Measurements from ENCODE around the gene KCNQ1. TPM values are rescaled to one million over a fixed set of nuclear protein-coding genes. Genes with fewer than 3 reads are reported as not detected.

The KCNQ1 gene
- total and polyA plus RNA-seq, 9 of the 15 experiments (the other 6 are each of a cell fraction or from before 2014, with no cell fraction given) = 0.44 TPM; not detected in 8

DNA sequence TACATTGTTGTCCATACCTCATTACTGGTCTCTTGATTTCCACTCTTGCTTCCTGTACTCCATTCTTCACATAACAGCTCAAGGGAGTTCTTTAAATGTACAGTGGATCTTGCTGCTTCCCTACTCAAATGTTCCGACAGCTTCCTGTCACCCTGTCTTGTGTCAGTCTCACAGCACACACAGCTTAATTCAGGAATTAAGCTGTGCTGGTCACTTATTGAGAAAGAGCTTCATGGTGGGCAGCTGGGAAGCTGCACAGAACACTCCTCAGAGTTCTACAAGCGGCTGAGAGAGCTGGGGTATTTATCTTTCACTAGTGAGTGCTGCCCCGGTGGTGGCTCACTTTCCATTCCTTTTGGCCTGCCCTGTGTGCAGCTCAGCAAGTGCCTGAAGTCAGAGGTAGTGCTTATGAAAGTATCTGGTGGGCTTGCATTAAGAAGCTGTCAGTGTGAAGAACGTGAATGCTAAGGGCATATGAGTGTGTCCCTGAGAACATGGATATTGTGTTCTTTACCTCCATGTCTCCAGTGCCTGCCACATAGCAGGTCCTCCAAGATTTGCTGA lies 206.3 kb downstream of the KCNQ1 start:
- FAIRE-seq = no peak
- Histone ChIP-seq H3K4me3 (no peak overlapping the region), H4K20me1 (replicated peaks; ENCODE audit: control insufficient read depth, insufficient read depth, low read length) (no peaks in the 10 kb centered on the region), H3K4me1 (replicated peaks in 1 of 2; ENCODE audit: control insufficient read depth in 2 of 2, insufficient read depth in 2 of 2, low read length in 2 of 2) (no peaks in the 10 kb centered on the region), H3K9ac (ENCODE audit: insufficient read depth in 1 of 2, low read depth in 2 of 2, low read length in 2 of 2) (no peak overlapping the region), H3K9me1 (ENCODE audit: control insufficient read depth, insufficient read depth, low read length) (no peaks in the 10 kb centered on the region), H3K27ac (ENCODE audit: extremely low read depth, low read depth, low read length) (no peak overlapping the region), H3K4me2 (ENCODE audit: insufficient read depth, low read length) (no peak overlapping the region), H3K36me3 (ENCODE audit: control insufficient read depth, insufficient read depth, low read length) (no peaks in the 10 kb centered on the region), H3K9me3 (replicated peaks; ENCODE audit: control insufficient read depth, insufficient read depth, low read depth, low read length) (peaks cover 32% of the 10 kb centered on the region), H2AFZ (ENCODE audit: low read depth, low read length) (no peak overlapping the region), H3K27me3 (ENCODE audit: control insufficient read depth in 2 of 2, insufficient read depth in 2 of 2, low read length in 2 of 2) (no peaks in the 10 kb centered on the region), H3K79me2 (ENCODE audit: control insufficient read depth, insufficient read depth, low read length) (no peaks in the 10 kb centered on the region)
- no peak for DNase-seq (ENCODE audit: extremely low read depth in 1 of 4, low spot score in 3 of 4)
- intact Hi-C loops (cut with micrococcal nuclease) = no loop called here
- WGBS (ENCODE audit: insufficient coverage, low coverage, missing lambda C conversion rate) = 40% methylated on average over 4 of the region's 4 CpGs
- CTCF ChIA-PET (ENCODE audit: low intra/inter-chr PET ratio) = no interaction called here
- TF ChIP-seq CAMTA2 (CRISPR knock-in tag; conservative IDR thresholded peaks at IDR 0.05) (no peak), DPF2 (IDR thresholded peaks at IDR 0.05) (no peak)
- TF ChIP-seq, protein P1, sequence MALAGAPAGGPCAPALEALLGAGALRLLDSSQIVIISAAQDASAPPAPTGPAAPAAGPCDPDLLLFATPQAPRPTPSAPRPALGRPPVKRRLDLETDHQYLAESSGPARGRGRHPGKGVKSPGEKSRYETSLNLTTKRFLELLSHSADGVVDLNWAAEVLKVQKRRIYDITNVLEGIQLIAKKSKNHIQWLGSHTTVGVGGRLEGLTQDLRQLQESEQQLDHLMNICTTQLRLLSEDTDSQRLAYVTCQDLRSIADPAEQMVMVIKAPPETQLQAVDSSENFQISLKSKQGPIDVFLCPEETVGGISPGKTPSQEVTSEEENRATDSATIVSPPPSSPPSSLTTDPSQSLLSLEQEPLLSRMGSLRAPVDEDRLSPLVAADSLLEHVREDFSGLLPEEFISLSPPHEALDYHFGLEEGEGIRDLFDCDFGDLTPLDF (CRISPR knock-in tag; IDR thresholded peaks at IDR 0.05) = no peak
- in situ Hi-C loops (cut with MboI) = no loop called here
- no TSS peak for BruUV-seq (replicated peaks)
- POLR2A ChIA-PET = interaction anchor here (0.6 kb wide), 2 partner anchors 92 to 473 kb away, joined by 3 read pairs; no protein-coding TSS in a partner anchor
- no peak for ATAC-seq

DNA sequence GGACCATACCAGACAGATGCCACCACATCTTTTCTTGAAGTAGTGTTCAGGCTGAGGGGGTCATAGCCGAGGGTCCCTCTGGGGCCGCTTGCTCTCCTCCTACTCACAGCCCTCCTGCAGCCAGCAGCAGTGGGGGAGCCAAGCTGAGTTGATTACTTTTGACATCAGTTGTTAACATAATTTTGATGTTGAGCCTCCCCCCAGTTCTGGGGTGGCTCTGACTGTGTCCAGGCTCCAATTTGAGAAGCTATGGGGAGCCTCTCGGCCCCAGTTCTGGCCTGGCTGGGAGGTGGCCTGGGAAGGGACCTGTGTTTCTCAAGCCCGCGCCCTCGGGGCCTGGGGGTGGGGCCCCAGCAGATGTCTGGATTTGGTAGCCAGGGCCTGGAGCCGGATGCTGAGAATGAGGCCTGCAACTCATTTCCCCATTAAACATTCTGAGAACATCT lies 207.0 kb downstream of the KCNQ1 start:
- FAIRE-seq (no peak), ATAC-seq (no peak), DNase-seq (ENCODE audit: extremely low read depth in 1 of 4, low spot score in 3 of 4) (peak in 2 of 4 experiments; percentile 2 to 4)
- H3K27me3 ChIP-seq (ENCODE audit: control insufficient read depth in 2 of 2, insufficient read depth in 2 of 2, low read length in 2 of 2) = no peaks in the 10 kb centered on the region
- no peak overlapping the region for H3K27ac ChIP-seq (ENCODE audit: extremely low read depth, low read depth, low read length)
- no peaks in the 10 kb centered on the region for H3K4me1 ChIP-seq (replicated peaks in 1 of 2; ENCODE audit: control insufficient read depth in 2 of 2, insufficient read depth in 2 of 2, low read length in 2 of 2)
- H3K9me3 ChIP-seq (replicated peaks; ENCODE audit: control insufficient read depth, insufficient read depth, low read depth, low read length) = peaks cover 32% of the 10 kb centered on the region
- ChIA-PET CTCF (ENCODE audit: low intra/inter-chr PET ratio) (no interaction called here), POLR2A (no interaction called here)
- WGBS (ENCODE audit: insufficient coverage, low coverage, missing lambda C conversion rate) = 59% methylated on average over 6 of the region's 7 CpGs
- in situ Hi-C loops (cut with MboI) (no loop called here), intact Hi-C loops (cut with micrococcal nuclease) (no loop called here)
- no peaks in the 10 kb centered on the region for H4K20me1 ChIP-seq (replicated peaks; ENCODE audit: control insufficient read depth, insufficient read depth, low read length)
- H3K4me3 ChIP-seq = no peak overlapping the region
- no peaks in the 10 kb centered on the region for H3K79me2 ChIP-seq (ENCODE audit: control insufficient read depth, insufficient read depth, low read length)
- no peaks in the 10 kb centered on the region for H3K36me3 ChIP-seq (ENCODE audit: control insufficient read depth, insufficient read depth, low read length)
- BruUV-seq (replicated peaks) = no TSS peak
- H3K9ac ChIP-seq (ENCODE audit: insufficient read depth in 1 of 2, low read depth in 2 of 2, low read length in 2 of 2) = no peak overlapping the region
- no peaks in the 10 kb centered on the region for H3K9me1 ChIP-seq (ENCODE audit: control insufficient read depth, insufficient read depth, low read length)
- no peak overlapping the region for H3K4me2 ChIP-seq (ENCODE audit: insufficient read depth, low read length)
- no peak for TF ChIP-seq RBM17 (IDR thresholded peaks at IDR 0.05; ENCODE audit: borderline replicate concordance, low read depth, low read length)
- peak; percentile 52; the same call in 1 of the 2 replicates for TF ChIP-seq POLR2G (IDR thresholded peaks at IDR 0.05; ENCODE audit: low read depth, low read length)
- no peak overlapping the region for H2AFZ ChIP-seq (ENCODE audit: low read depth, low read length)
